HG03097 (cell line): Measurements from ENCODE around the gene PODXL2.
"Not testable (repeated sequence)": the region's sequence is repeated elsewhere in the genome, so short reads cannot be mapped to it uniquely, and the experiment has no call there.

Source experiments
- ATAC-seq: cut with Tn5 transposase; IDR thresholded peaks from one replicate; pipeline ENCODE4 v1.9.1; 2021; ENCODE audit not compliant: unreplicated experiment, low FRiP score

The PODXL2 gene

DNA sequence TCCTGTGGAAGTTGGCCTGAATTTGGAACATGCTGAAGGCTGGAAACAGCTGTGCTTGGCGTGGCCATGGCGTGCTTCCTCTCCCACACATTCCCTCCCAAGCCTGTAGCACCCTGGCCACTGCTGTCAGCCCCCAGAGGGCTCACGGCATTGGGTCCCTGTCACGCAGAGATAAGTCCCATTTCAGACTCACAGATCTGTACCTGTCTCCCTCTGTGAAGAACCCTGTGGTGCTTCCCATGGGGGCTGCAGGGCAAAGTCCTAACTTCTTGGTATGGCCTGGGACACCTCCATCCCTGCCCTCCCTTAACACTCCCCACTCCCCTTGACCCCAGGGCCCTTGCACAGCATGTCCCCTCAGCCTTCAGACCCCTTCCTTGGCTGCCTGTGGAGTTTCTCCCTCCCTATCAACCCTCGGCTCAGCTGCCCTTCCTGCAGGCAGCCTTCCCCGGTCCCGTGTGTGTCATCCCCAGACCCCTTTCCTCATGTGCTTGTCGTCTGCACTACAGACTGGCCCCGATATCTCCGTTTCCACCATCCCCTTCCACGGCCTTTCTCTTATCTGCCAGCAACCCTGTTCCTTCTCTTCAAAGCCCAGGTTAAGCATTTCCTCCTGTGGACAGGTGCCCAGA is 72.4 kb downstream of the PODXL2 start:
- ATAC-seq: no peak

DNA sequence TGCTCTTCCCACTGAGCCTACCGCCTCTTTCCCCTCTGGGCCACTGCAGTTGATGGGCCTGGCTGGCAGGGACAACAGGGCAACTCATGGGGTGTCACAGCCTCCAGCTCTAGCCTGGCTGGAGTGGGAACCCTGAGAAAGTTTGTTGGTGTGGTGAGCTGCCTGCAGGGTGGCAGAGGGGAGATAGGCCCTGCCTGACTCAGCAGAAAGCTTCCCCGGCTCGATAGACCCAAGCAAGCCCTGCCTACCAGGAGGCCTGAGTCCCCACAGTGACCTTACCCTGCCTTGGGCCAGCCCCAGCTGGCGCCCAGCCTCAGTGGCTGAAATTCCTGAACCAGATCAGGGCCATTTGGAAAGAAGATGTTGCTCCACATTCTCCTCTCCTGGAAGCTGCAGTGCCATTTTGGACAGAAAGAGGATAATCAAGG is 73.2 kb downstream of the PODXL2 start:
- no peak for ATAC-seq

DNA sequence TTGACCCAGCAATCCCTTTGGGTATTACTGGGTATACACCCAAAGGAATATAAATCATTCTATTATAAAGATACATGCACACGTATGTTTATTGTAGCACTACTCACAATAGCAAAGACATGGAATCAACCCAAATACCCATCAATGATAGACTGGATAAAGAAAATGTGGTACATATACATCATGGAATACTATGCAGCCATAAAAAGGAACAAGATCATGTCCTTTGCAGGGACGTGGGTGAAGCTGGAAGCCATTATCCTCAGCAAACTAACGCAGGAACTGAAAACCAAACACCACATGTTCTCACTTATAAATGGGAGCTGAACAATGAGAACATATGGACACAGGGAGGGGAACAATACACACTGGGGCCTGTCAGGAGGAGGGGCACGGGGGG is 75.9 kb downstream of the PODXL2 start:
- not testable (repeated sequence) for ATAC-seq

DNA sequence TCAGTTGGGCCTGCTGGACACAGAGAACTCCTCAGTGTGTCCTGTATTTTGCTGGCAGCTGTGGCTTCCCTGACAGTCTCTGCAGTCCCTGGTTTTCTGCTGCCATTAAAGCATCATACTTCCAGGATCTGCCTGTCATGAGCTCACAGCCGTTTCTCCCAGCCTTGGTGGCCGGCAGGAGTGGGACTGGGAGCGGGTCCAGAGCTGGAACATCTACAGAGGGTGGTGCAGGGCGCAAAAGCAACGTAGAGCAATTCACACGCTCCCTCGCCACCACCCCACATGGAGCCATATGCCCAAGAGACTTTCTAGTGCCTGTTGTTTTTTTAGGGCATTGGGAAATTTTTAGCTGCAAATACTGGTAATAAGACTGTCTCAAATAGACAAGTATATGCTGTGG is 77.3 kb downstream of the PODXL2 start:
- no peak for ATAC-seq

GRCh38 chr3:127706785-127707351 is 77.9 kb downstream of the PODXL2 start:
- no peak for ATAC-seq

GRCh38 chr3:127707851-127708411 is 78.9 kb downstream of the PODXL2 start:
- no peak for ATAC-seq

DNA sequence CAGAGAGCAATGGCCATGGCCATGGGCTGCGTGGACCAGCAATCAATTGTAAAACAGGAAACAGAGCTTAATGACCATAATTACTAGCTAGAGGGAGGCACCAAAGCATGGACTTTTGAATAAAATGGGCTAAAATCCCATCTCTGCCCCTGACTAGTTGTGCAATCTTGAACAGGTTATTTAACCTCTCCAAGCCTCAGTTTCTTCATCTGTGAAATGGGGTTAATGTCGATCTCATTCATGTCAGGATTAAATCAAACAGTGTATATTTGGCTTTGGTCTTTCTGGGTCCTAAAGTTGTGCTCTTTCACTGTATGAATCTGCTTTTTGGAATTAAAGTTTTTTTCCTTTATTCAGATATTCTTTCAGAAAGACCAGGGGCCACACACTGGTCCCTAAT is 79.9 kb downstream of the PODXL2 start:
- ATAC-seq: no peak

DNA sequence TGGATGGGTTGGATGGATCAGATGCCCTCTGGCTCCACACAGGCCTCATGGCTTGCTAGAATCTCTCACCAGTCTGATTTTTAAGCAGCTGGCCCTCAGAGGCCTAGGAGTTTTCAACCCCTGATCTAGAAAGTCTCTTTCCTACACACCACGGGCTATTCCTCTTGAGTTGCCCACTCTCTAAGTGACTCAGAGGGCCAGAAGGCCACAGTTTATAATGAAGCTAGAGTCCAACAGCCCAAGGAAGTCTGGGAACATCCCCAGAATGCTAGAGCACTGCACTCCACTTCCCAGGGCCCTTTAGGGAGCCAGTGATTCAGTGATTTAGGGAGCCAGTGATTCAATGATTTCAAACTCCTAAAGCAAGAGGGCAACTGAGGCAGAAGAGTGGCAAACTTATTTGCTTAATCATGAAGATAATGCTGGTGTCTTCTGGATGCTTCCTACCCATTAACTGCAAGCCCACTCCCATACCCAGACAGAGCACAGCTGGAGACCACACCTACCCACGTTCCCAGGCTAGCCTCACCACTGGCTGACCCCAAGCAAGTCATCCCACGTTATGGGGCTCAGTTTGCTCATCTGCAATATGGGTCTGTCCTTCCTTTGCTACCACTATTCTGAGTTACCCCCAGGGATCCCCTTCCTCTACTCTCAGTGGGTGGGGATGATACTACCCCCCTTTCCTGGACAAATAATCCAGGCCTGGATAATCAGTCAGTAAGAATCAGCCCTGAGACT is 80.5 kb downstream of the PODXL2 start:
- no peak for ATAC-seq

- no peak for ATAC-seq
Observed at GRCh38 chr3:127710155-127710941, 81.4 kb downstream of the PODXL2 start.

GRCh38 chr3:127711021-127711695 is 82.2 kb downstream of the PODXL2 start:
- ATAC-seq: no peak

DNA sequence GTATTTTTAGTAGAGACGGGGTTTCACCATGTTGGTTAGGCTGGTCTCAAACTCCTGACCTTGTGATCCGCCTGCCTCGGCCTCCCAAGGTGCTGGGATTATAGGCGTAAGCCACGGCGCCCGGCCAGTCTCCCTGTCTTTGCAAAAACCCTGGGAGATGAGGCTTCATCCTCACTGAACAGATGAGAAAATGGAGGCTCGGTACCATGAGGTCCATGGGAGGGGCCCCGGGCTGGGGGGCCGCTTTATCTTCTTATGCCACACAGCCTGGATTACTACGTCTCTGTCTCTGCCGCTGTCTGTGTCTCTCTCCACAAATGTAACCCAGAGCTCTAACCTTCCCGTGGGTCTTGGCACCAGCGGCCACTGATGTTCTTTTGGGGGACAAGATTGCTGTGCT is 82.9 kb downstream of the PODXL2 start:
- ATAC-seq: no peak

GRCh38 chr3:127712461-127712860 is 83.5 kb downstream of the PODXL2 start:
- ATAC-seq: no peak

GRCh38 chr3:127712881-127713771 is 84.1 kb downstream of the PODXL2 start:
- ATAC-seq: no peak

DNA sequence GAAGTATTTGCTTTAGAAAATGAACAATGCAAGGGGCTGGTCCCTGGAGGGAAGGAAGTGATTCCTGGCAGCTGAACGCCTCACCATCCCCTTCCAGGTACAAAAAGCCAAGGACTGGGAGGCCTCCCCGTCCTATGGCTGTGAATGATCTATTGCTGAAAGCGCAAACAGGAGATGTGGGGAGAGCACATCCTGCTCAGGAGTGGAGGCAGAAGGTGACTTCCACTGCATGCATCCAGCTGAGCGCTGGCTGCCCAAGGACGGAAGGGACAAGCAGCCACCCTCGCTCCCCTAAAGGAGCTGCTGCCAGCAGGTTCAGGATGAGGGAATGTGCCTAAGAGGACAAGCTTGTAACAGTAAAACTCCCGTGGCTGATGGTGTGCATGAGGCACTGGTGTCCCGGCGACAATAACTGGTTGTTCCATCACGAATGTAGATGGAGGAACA is 85.2 kb downstream of the PODXL2 start:
- no peak for ATAC-seq

DNA sequence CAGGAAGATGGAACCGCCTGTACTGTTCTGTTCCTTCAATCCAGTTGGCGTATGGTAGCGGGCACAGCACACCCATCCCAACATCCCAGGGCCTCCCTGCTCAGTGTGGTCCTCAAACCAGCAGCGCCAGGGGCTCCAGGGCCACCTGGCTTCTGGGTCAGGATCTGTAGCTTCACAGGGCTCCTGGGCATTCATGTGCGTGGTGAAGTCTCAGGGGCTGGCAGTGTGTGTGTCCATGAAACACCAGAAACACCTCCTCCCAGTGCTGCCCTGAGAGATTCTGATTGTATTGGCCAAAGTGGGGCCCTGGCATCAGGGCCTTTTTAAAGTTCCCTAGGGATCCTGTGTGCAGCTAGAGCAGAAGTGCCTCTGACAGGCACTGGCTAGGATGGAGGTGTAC is 85.9 kb downstream of the PODXL2 start:
- ATAC-seq: no peak

DNA sequence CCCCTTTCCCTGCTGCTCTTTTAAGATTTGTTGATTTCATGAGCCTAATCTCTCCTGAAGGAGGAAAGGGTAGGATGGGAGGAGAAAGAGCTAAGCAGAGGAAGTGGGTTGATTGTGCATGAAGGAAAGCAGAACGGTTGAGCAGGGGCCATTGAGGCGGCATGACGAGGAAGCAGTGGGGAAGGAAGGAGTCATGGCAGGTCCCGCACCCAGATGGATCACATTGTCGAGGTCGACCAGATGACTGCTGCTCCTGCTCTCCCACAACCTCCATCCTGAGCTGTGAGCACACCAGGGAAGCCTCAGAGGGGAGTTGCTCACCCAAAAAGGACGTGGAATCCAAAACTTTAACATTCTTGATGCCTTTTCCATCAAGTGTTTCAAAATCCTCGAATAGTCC is 86.5 kb downstream of the PODXL2 start:
- ATAC-seq: no peak

DNA sequence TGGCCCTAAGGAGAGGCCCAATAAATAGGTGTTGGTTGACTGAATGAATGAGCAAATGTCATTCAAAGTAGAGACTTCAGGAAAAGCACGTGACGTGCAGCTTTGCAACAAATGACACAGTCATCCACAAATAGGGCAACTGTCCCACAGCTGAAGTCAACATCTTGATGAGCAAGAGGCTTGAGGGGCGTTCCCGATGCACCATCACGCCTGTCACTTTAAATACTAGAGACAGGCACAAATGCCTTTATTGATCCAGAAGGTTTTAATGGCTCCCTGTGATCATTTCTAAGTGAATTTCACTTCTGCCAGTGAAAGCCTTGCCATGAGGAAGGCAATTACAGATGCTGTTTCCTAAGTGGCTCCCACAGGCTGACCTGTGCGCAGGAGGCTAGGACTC is 87.4 kb downstream of the PODXL2 start:
- ATAC-seq: no peak

- ATAC-seq: no peak
Observed at GRCh38 chr3:127717357-127718244, 88.6 kb downstream of the PODXL2 start.
